Left lung (tissue), 10 donors: ENCODE results near the gene ABHD6. TPM values are rescaled to one million over a fixed set of nuclear protein-coding genes. Genes with fewer than 3 reads are reported as not detected.
"Not testable (repeated sequence)": the region's sequence is repeated elsewhere in the genome, so short reads cannot be mapped to it uniquely, and the experiment has no call there.

Experiments
- ATAC-seq: fragments of 200-7000 bp; cut with Tn5 transposase; one replicate; pipeline ENCODE4 v1.9.1; 2020; ENCODE audit warnings: moderate library complexity
- DNase-seq, 4 donors: peaks; one replicate each; pipeline ENCODE4 v3.0.0-alpha.2; 2013 to 2020
- H3K27ac ChIP-seq, 2 donors: fragments of 200-600 bp; sonication (generic) in 1 of 2; one replicate each; pipeline versions ENCODE4 v1.5.0 to v1.8.0; 2020 to 2021
- H3K27me3 ChIP-seq, 2 donors: fragments of 200-600 bp; sonication (generic) in 1 of 2; one replicate each; pipeline versions ENCODE4 v1.5.0 to v1.8.0; 2020 to 2021
- H3K36me3 ChIP-seq, 2 donors: fragments of 200-600 bp; sonication (generic) in 1 of 2; one replicate each; pipeline versions ENCODE4 v1.5.0 to v1.8.0; 2020 to 2021
- H3K4me1 ChIP-seq, 2 donors: fragments of 200-600 bp; one replicate each; pipeline ENCODE4 v1.8.0; 2021
- H3K4me3 ChIP-seq, 2 donors: fragments of 200-600 bp; sonication (generic) in 1 of 2; one replicate each; pipeline versions ENCODE4 v1.5.0 to v1.8.0; 2020 to 2021; ENCODE audit warnings: mild to moderate bottlenecking in 1 of 2
- H3K9me3 ChIP-seq, 2 donors: fragments of 200-600 bp; sonication (generic) in 1 of 2; one replicate each; pipeline versions ENCODE4 v1.5.0 to v1.8.0; 2020 to 2021
- CTCF ChIP-seq, 2 donors: fragments of 200-600 bp; sonication (generic) in 1 of 2; IDR thresholded peaks; one replicate each; pipeline versions ENCODE4 v1.5.0 to v1.8.0; 2021; ENCODE audit warnings: antibody characterized with exemption in 2 of 2
- intact Hi-C, 2 donors: fragments of 100-400 bp; cut with DNase I; formaldehyde crosslinking; loops; one replicate each; pipeline versions ENCODE4 v1.11.2 to v1.14.2; 2022
- polyA plus RNA-seq, 6 donors: library from polyadenylated mRNA; unstranded; fragments of 120-200 nt; gene quantifications; one replicate each; pipeline ENCODE4 v1.2.1, GENCODE V29; 2013; ENCODE audit not compliant: insufficient read length in 6 of 6
- total RNA-seq, 2 donors: library from RNA; stranded (reverse); fragmentation: NEBNext Ultra II Directional; extraction: Animal tissue kit (Norgen Biotek cat#: 25700); gene quantifications; one replicate each; pipeline ENCODE4 v1.2.1, GENCODE V29; 2021
- donor health status: DM: no; HTN: yes; CAD: no.
- donor health status: DM: no; HTN: no; CAD: no.

Gene ABHD6
- total and polyA plus RNA-seq, 8 donors = 4.8 to 12.7 (median 8.2) TPM

- TF ChIP-seq CTCF (IDR thresholded peaks at IDR 0.05) = no peak
- intact Hi-C loops = no loop called here
- no peak overlapping the region for H3K4me3 ChIP-seq
- peak overlapping the region in 1 of 2 donors; percentile 45 for H3K27ac ChIP-seq
- no peaks in the 10 kb centered on the region for H3K36me3 ChIP-seq
- H3K9me3 ChIP-seq = no peaks in the 10 kb centered on the region
- DNase-seq (no peak), ATAC-seq (no peak)
- H3K27me3 ChIP-seq = no peaks in the 10 kb centered on the region
- H3K4me1 ChIP-seq = no peaks in the 10 kb centered on the region
Observed at GRCh38 chr3:58197588-58197987, 40.0 kb upstream of the ABHD6 start.

- Histone ChIP-seq H3K4me3 (no peak overlapping the region), H3K4me1 (no peaks in the 10 kb centered on the region), H3K36me3 (no peaks in the 10 kb centered on the region), H3K27me3 (no peaks in the 10 kb centered on the region), H3K9me3 (no peaks in the 10 kb centered on the region), H3K27ac (peak overlapping the region in 1 of 2 donors; percentile 45)
- intact Hi-C loops = no loop called here
- no peak for ATAC-seq
- DNase-seq = no peak
- no peak for TF ChIP-seq CTCF (IDR thresholded peaks at IDR 0.05)
Observed at GRCh38 chr3:58198362-58198761, 39.2 kb upstream of the ABHD6 start.

DNA sequence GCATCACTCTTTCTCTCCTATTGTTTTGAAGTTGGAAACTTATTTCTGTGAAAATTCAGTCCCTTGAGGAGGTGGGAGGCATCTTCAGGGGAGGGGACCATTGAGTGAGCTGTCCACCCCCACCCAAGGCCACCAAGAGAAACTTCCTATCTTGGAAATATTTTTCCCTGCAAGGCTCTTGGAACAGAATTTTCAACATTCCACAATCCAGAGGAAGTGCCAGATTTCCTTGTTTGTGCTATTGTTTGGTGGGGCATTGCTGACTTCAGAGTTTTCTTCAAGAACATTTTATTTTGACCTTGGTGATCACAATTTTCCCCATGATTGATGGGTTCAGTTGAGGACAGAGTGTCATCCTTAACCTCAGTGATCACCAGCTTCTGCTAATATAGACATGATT lies 38.8 kb upstream of the ABHD6 start:
- TF ChIP-seq CTCF (IDR thresholded peaks at IDR 0.05) = no peak
- ATAC-seq (no peak), DNase-seq (no peak)
- Histone ChIP-seq H3K4me1 (no peaks in the 10 kb centered on the region), H3K27me3 (no peaks in the 10 kb centered on the region), H3K4me3 (no peak overlapping the region), H3K36me3 (no peaks in the 10 kb centered on the region), H3K9me3 (no peaks in the 10 kb centered on the region), H3K27ac (peak overlapping the region in 1 of 2 donors; percentile 45)
- intact Hi-C loops = no loop called here

DNA sequence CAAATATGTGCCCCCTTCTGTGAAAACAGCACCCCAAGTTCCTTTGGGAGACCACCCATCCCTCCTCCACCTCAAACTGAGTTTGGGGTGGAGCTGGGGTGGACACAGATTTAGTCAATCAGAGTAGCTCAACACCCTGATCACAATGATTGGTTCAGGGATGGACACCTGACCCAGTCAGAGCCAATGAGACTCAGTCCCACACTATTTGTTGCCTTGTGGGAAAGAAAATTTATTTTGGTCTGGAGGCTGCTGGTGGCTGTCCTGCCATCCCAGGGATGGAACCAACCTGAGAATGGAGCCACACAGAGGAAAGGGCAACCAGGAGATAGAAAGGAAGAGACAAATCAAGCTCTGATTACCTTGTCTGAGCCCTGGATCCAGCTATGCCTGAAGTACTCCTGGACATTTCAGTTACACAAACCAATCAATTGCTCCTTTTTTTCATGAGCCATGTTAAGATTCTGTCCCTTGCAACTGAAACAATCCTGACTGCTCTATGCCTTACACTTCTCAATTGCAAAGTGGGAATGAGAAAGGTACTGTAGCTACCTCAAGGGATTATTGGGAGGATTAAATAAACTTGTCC lies 37.4 kb upstream of the ABHD6 start:
- Histone ChIP-seq H3K27me3 (no peaks in the 10 kb centered on the region), H3K36me3 (no peaks in the 10 kb centered on the region), H3K27ac (no peak overlapping the region), H3K9me3 (no peaks in the 10 kb centered on the region), H3K4me3 (no peak overlapping the region), H3K4me1 (no peaks in the 10 kb centered on the region)
- no peak for ATAC-seq
- no peak for TF ChIP-seq CTCF (IDR thresholded peaks at IDR 0.05)
- no peak for DNase-seq
- intact Hi-C loops = no loop called here

GRCh38 chr3:58200846-58201355 lies 36.7 kb upstream of the ABHD6 start:
- H3K27ac ChIP-seq = peak overlapping the region in 1 of 2 donors; percentile 30
- DNase-seq = no peak
- no peaks in the 10 kb centered on the region for H3K27me3 ChIP-seq
- no peak for TF ChIP-seq CTCF (IDR thresholded peaks at IDR 0.05)
- H3K36me3 ChIP-seq = no peaks in the 10 kb centered on the region
- H3K4me3 ChIP-seq = no peak overlapping the region
- ATAC-seq = no peak
- intact Hi-C loops = no loop called here
- H3K9me3 ChIP-seq = no peaks in the 10 kb centered on the region
- H3K4me1 ChIP-seq = no peaks in the 10 kb centered on the region

DNA sequence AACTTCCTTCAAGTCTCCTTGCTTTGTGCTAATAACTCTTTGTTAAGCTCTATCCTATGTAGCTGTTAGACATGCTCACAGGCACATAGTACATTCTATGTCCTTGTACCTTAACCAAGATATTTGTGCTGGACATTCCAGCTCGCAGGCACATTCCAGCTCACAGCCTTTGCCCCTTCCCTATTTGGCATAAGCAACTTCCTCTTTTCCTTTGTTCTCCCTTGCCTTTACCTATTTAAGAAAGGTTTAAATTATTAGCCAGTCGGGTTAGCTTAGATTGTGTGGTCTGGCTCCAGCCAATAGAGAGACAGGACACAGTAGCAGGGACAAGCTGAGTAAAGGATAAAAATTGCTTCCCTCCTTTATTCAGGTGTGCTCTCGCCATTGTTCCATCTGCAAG lies 36.1 kb upstream of the ABHD6 start:
- intact Hi-C loops, H3K36me3 ChIP-seq, DNase-seq, H3K4me1 ChIP-seq, H3K27me3 ChIP-seq, H3K4me3 ChIP-seq, H3K9me3 ChIP-seq, ATAC-seq: not testable (repeated sequence)
- peak overlapping the region in 1 of 2 donors; percentile 30 for H3K27ac ChIP-seq
